HG02938 (cell line): ENCODE results near the gene ARHGEF1.
A peak's percentile ranks its signal among the peaks of the same experiment; 100 is the strongest.
"Not testable (repeated sequence)": the region's sequence is repeated elsewhere in the genome, so short reads cannot be mapped to it uniquely, and the experiment has no call there.

Experiments used
- ATAC-seq: cut with Tn5 transposase; IDR thresholded peaks from one replicate; pipeline ENCODE4 v1.9.1; 2021; ENCODE audit warnings: mild to moderate bottlenecking, moderate library complexity; ENCODE audit not compliant: unreplicated experiment

ARHGEF1 gene

GRCh38 chr19:41929536-41930071 is 46.6 kb downstream of the ARHGEF1 start:
- no peak for ATAC-seq

- no peak for ATAC-seq
Measured at GRCh38 chr19:41930322-41930722, 47.3 kb downstream of the ARHGEF1 start.

- no peak for ATAC-seq
Measured at GRCh38 chr19:41930926-41931592, 48.1 kb downstream of the ARHGEF1 start.

GRCh38 chr19:41932259-41932719 is 49.3 kb downstream of the ARHGEF1 start:
- no peak for ATAC-seq

- no peak for ATAC-seq
Measured at GRCh38 chr19:41932720-41933332, 49.8 kb downstream of the ARHGEF1 start.

GRCh38 chr19:41933693-41934426 is 50.9 kb downstream of the ARHGEF1 start:
- no peak for ATAC-seq

- no peak for ATAC-seq
Measured at GRCh38 chr19:41934849-41935374, 51.9 kb downstream of the ARHGEF1 start.

- no peak for ATAC-seq
Measured at GRCh38 chr19:41935760-41936415, 52.9 kb downstream of the ARHGEF1 start.

- ATAC-seq = no peak
Measured at GRCh38 chr19:41936416-41936850, 53.4 kb downstream of the ARHGEF1 start.

GRCh38 chr19:41936961-41937360 is 54.0 kb downstream of the ARHGEF1 start:
- ATAC-seq = no peak

GRCh38 chr19:41937525-41938468 is 54.8 kb downstream of the ARHGEF1 start:
- ATAC-seq = no peak

- ATAC-seq = not testable (repeated sequence)
Measured at GRCh38 chr19:41939209-41939608, 56.2 kb downstream of the ARHGEF1 start.

- ATAC-seq = no peak
Measured at GRCh38 chr19:41939861-41940730, 57.1 kb downstream of the ARHGEF1 start.

- no peak for ATAC-seq
Measured at GRCh38 chr19:41940731-41941409, 57.9 kb downstream of the ARHGEF1 start.

GRCh38 chr19:41941410-41942202 is 58.6 kb downstream of the ARHGEF1 start:
- no peak for ATAC-seq

GRCh38 chr19:41944336-41944735 is 61.4 kb downstream of the ARHGEF1 start:
- ATAC-seq = no peak

GRCh38 chr19:41945135-41945766 is 62.3 kb downstream of the ARHGEF1 start:
- peak; percentile 86 for ATAC-seq
